GM19372 (cell line): ENCODE results near the gene BRAT1.

ENCODE experiments used
- ATAC-seq: cut with Tn5 transposase; IDR thresholded peaks from one replicate; pipeline ENCODE4 v1.9.1; 2021; ENCODE audit warnings: mild to moderate bottlenecking, low read depth, moderate library complexity; ENCODE audit not compliant: unreplicated experiment

The BRAT1 gene

DNA sequence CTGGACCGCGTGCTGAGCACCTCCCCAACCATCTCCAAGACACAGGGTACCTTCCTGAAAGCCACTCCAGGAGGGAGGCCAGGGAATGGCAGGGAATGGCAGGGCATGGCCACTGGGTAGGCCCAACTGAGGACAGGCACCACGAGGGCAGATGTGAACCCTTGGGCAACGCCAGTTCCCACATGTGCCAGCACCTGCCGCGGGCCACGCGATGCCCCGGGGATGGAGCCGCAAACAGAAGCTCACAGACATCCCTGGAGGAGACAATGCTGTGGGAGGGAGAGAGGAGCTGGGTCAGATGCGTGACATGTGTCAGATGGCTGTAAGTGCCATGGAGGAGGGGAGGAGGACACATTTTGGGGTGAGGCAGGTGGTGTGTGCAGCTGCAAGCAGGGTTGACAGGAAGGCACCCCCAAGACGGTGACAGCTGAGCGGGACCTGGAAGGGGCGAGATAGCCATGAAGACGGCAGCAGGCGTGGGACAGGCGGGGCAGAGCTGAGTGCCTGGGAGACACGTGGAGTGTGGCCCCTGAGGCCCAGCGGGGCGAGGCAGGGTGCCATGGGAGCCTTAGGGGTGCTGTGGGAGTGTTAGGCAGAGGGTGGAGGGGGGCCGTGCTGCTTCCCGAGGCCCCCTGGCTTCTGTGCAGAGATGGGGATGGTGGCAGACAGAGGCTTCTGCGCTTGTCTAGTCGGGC, 31.1 kb upstream of the BRAT1 start:
- ATAC-seq, result no peak

DNA sequence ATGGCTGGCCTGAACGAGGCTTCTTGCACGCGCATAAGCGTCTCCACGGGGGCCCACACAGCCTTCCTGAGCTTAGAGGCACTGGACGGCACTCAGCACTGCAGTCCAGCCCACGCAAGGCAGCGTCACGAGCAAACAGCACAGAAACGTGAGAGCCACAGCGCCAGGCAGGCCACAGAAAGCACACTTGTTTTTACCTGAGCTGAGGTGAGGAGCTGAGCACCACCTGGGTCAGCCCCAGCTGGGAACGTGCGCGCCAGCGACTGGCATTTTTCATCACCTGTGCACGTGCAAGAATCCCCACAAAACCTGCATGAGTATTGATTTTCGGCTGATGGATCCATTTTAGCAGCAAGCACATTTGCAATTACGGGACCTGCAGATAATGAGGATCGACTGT, 30.1 kb upstream of the BRAT1 start:
- no peak for ATAC-seq

DNA sequence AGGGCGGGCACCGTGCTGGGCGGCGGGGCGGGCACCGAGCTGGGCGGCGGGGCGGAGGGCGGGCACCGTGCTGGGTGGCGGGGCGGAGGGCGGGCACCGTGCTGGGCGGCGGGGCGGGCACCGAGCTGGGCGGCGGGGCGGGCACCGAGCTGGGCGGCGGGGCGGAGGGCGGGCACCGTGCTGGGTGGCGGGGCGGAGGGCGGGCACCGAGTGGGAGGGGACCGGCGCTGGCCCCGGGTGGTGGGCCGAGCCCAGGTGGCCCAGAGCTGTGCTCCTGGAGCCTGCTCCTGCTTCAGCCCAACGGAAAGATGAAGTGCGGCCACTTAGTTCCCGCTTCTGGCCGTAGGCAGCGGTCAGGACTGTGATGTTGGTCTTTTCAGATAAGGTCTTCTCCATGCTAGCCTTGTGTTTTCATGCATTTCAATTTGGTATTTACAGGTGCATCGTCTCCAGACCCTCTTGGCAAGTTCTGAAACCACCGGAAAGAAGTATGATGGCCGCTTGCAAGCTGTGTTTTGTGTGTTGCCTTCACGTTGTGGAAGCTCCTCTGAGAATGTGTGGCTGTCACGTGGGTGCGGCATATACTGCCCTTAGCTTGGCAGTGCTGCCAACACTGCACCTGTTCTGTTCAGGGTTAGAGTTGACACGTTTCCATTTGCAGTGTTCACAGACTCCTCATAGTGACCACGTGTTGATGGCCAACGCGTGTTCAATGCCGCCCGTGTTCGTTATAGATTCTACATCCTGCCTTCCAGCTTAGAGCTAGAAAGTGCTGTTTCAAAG, 28.7 kb upstream of the BRAT1 start:
- ATAC-seq, result no peak

DNA sequence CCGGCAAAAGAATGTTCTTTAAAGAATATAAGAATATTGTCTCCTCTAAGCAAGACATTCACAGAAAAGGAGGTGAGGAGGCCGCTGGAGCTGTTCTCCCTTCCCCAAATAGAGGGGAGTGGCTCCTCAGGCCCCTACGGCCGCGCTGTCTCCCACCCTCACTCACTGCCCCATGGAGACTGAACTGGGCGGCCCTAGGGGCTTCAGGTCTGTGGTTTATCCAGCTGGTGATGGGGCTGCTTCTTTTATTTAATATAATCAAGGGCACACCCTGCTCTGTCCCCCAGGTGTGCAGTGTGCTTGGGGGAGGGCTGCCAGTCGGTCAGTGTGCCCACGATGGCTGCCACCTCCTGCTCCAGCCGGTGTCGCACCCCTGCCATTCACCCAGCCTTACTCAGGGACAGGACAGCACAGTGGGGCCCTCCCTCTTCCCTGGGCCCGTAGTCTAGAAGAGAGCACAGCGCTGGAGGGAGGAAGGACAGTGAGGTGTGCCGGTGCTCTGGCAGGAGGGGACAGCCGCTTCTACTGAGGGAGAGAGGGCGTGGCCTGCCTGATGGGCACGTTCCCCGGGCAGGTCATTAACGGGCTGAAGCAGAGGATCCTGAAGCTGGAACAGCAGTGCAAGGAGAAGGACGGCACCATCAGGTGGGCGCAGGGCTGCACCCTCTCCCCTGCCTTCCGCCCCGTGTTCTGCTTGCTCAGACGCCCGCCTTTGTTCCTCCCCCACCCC, 26.8 kb upstream of the BRAT1 start:
- ATAC-seq, result no peak

DNA sequence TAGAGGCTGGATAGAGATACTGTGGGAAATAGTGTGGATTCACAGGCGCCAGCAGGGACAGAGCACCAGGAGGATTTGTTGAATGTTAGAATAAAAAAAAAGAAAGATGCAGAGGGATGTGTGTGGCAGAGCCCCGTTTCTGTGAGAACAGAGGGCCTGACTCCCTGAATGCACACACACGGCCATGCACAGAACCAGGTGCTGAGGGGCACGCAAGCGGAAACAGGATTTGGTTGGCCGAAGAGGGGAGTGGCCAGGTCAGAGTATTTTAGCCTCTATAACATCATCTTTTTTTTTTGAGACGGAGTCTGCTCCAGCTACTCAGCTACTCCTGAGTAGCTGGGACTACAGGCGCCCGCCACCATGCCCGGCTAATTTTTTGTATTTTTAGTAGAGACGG, 25.3 kb upstream of the BRAT1 start:
- ATAC-seq, result no peak

DNA sequence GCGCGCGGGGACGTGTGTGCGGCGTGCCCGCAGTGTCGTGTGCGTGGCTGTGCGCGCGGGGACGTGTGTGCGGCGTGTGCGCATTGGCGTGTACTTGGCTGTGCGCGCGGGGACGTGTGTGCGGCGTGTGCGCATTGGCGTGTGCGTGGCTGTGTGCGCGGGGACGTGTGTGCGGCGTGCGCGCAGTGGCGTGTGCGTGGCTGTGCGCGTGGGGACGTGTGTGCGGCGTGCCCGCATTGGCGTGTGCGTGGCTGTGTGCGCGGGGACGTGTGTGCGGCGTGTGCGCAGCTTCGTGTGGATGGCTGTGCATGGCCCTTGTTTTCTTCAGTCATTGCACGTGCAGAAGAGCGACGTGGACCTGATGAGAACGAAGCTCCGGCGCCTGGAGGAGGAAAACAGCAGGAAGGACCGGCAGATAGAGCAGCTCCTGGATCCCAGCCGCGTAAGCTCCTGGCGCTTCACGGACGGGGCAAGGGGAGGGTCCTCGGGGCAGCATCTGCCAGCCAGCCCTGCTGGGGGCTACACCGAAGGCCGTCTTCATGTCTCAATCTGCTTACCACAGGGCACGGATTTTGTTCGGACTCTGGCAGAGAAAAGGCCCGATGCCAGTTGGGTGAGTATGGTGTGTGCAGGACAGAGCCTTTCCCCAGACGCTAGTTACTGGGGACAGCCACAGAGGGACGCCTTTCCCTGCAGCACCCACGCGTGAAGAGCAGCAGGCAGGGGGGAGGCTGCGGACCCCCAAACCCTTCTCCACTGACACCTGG, 22.8 kb upstream of the BRAT1 start:
- no peak for ATAC-seq

DNA sequence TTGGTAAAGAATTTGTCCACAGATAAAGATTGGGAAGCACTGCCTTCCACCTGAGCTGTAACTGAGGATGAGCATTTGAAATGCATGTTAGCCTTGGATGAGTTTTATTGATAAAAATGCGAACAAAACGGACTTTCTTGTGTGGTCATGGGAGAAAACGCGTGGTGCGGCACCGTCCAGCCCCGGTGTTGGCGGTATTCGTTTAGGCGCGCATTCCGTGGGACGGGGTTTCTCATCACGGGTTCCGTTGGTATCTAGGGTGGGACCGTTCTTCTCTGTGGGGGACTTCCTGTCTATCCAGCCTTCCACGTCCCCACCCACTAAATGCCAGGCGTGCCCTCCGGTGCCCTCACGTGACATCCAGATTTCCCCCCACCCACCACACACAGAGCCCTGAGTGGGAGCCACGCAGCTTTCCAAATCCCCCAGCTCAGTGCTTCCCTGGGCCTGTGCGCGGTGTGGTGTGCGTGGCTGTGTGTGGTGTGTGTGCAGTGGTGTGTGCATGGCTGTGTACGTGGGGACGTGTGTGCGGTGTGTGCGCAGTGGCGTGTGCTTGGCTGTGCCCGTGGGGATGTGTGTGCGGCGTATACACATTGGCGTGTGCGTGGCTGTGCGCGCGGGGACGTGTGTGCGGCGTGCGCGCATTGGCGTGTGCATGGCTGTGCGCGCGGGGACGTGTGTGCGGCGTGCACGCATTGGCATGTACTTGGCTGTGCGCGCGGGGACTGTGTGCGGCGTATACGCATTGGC, 21.6 kb upstream of the BRAT1 start:
- no peak for ATAC-seq

DNA sequence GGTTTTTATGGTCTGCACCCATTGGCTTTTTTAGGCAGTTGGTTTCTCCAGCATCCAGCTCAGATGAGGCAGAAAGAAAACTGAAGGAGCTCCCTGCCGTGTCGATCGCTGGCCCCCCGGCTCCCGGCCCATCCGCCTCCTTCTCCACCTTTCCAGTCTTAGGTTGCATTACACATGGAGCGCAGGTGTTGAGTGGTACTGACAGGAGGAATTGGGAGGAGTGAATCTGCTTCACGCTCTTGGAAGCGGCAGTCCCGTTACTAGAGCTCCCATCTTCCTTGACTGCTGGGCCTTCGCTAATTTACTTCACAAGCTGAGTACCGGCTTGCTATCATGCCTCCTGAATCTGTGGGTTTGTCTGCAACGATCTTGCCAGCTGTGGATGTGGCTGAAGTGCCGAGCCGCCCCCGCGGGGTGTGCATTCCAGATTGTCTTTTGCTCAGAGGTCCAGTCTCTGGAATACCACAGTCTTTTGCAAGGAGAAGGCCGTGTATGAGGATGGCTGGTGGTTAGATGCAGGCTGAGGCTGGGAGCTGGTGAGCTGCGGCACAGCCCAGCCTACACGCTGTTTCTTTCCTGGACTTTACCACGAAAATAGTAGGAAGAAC, 20.5 kb upstream of the BRAT1 start:
- no peak for ATAC-seq

DNA sequence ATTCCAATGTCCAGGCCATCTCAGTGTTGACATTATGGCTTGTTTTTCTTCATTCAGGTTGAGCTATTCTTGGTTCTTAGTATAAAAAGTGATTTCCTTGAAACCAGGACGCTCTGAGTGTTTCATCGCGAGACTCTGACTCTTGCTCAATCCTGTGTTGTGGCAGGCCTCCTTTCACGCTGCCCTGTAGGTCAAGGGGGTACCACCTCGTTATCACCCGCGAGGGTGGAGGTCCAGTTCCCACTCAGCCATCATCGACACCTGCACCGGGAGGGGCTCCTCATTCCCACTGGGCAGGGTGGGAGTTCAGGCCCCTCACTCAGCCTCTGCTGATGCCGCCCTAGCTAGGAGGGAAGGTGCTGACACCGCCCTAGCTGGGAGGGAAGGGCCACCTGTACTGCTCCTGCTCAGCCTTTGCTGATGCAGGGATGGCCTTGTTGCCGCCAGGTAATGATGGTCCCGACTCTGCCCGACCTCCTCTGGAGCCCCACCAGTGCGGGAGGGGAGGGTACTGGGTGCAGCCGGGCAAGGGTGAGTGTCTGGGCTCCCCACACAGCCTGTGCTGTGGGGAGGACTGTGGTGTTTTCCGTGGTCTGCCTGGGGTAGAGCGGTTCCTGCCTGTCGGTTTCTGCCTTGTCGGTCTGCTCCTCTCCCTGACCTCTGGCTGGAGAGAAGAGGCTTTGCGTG, 19.9 kb upstream of the BRAT1 start:
- ATAC-seq, result no peak

DNA sequence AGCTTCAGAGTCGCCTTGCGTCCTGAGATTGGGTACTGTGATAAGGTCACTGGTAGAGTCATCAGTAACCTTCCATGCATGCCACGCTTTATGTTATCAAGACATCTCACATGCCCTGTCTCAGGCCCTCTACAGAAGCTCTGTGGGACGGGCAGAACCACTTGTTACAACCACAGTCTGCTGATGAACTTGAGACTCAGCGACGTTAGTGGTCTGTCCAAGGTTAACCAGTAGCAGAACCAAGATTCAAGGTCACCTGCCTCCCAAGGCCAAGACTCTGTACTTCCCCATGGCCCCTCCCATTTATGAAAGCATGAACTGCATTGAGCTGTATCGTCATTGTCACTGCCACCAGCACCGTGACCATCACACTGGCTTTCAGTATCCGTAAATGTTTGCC, 18.4 kb upstream of the BRAT1 start:
- ATAC-seq, result no peak

DNA sequence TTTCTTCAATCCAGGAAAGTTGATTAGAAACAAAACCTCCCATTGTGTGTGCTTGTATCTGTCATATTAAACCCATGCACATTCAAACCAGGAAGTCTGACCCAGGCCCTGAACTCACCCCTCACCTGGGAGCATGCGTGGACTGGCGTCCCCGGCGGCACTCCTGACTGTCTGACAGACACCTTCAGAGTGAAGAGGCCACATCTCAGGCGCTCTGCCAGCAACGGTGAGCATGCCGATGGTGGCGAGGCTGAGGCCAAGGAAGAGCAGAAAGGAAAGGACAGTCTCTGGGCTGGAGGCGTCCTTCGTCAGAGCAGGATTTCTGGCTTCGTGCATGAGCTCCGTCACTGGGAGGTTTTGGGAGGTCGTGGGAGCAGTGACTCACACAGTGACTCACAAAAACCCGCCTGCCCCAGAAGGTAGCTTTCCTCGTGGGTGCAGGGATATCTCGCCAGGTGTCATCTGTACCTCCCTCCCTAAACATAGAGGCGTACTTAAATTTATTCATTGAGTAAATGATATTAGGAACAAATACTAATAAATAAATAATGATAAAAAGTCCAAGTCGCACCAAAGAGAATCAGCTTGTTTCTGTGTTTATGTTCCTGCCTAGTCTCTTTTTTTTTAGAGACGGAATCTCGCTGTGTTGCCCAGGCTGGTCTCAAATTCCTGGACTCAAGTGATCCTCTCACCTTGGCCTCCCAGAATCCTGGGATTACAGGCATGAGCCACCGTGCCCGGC, 16.9 kb upstream of the BRAT1 start:
- ATAC-seq, result no peak

DNA sequence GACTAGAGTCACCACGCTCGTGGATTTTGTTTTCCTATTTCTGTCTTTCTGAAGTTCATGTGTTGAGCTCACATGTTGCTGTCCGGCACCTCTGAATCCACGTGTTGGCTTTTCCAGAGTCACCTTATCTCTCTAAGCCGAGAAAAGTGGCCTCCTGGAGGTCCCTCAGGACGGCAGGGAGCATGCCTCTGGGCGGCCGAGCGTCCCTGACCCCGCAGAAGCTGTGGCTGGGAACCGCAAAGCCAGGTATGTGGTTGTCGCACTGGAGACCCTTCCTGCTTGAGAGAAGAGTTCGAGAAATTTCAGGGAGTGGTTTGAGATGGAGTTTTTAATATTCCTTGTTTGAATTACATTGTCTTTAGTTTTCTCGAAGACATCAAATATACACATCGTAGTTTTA, 16.1 kb upstream of the BRAT1 start:
- no peak for ATAC-seq

DNA sequence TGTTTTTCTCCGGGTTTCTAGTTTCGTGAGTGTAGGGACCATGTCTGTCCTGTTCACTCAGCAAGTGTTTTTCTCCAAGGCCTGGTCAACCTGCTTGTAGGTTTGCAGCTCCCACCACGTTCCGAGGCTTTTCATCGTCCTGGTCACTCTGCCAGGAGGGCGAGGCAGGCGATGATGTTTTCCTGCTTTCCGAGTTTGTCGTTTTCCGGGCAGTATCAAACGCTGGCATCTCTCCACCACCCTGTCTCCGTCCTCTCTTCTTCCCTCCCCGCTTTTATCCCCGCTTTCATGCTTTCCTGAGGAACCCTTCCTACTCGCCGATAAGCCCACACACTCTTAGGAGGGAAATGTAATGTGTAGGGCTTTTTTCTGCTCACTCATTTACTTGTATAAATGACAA, 14.7 kb upstream of the BRAT1 start:
- ATAC-seq, result no peak

DNA sequence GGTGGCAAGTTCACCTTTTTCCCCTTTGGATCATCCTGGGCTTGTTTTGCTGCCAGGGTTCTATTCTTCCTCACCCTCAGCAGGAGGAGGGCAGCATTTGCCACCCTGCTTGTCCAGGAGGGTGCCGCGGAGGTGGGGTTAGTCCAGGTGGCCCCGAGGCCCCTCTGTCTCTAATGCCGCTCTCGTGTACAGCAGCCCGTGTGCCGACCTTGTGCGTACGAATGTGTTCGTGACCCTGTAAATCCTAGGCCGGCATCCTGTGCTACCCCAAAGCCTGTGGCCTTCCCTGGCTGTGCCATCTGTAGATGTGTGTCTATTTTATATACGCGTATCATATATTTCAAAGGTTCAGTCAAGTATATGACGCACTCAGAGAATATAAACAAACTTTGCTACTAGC, 14.1 kb upstream of the BRAT1 start:
- no peak for ATAC-seq

DNA sequence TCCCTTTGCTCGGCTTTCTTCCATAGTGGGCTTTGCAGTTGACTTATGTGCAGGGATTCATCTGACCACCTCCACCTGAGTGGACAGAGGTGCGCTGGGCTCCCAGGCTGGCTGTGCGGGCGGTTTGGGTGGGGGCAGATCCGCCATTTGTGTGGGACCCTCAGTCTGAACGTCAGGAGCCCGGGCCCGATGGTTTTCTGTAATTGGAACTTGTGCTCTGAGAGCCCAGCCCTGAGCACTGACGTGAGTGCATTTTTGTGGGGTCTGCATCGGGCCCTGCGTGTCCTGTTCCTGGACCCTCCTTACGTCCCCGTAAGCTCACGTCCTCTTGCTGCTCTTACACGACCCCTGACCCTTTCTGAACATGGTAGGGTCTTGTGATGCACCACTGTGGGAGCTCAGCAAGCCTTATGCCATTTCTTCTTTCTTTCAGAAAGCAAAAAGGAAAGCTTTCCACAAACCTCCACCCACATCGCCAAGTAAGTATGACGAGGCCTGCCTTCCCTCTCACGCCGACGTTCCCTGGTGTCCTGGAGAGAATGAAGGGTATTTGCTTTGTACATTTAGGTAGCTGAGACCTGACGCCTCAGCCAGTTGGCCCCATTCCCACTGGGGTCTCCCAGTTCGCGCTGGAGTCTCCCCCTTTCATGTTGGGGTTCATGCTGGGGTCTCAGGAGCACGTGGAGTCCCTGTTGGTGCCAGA, 13.3 kb upstream of the BRAT1 start:
- ATAC-seq, result no peak

DNA sequence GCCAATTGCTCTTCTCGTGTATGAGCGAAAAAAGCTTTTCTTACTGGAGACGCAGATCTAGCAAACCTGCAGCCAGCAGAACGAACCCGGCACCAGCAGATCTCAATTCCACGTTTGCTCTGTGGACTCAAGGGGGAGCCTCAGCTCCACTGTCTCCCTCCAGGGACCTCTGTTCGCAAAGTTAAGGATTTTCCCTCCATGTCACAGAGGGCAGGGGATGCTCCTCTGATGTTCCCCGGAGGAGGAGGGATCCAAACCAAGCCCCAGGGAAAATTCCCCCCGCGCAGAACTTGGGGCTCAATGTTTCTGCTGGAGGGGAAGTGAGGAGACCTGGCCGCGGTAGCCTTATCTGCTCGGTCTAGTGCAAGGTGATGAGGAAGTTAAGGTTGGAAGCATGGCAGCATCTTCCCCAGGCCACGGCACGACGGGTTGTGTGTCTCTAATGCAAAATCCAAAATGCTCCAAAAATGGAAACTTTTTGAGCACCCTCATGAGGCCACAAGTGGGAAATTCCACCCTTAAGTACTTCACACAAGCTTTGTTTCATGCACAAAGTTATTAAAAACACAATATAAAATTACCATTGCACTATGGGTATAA, 12.5 kb upstream of the BRAT1 start:
- no peak for ATAC-seq

DNA sequence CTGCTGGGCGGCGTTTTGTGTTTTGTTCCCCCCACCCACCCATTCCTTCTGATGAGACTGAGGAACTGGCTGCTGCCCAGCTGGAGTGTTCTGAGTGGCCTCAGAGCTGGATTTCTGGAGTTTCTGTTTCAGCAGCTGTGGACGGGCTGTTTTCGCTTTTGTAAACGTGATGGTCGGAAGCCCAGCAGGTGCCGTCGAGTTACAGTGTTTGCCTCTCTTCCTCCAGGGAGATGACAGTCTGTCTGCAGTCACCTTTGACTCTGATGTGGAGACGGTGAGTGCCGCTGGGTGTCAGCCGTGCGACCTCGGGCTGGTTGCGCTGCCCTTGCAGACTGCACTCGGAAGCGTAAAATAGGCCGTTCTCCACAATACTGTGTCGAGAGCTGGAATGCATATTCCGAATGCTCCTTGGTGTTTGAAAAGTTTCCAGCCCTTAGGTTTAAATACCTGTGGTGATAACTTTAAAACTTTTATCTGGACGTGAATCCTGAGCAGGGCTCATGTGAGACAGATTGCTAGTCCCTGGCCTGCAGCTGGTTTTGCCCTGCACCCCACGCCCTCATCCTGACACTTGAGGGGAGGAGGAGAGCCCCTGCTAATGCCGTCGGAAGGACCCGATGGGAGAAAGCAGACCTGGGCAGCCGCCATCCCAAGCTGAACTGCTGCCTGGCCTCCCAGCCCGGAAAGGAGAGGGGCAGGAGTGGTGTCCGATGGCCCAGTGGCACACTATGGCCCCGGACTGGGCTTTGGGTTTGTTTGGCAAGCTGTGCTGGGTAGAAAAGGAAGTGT, 11.8 kb upstream of the BRAT1 start:
- no peak for ATAC-seq
